GM12878 (cell line): ENCODE results near the gene FBXL12. TPM values are rescaled to one million over a fixed set of nuclear protein-coding genes. Genes with fewer than 3 reads are reported as not detected.
"Not testable (repeated sequence)": the region's sequence is repeated elsewhere in the genome, so short reads cannot be mapped to it uniquely, and the experiment has no call there.

ENCODE experiments used
- ATAC-seq: fragments of 200-7000 bp; cut with Tn5 transposase; 3 replicates; pipeline ENCODE4 v1.9.1; 2020; ENCODE audit warnings: mild to moderate bottlenecking, moderate library complexity
- BruUV-seq: library from RNA; stranded (reverse); fragments of 400-500 nt; replicated peaks from 2 replicates; lab custom pipeline; 2021; lab: Mats Ljungman, UMichigan
- CTCF ChIA-PET: fragments of 300-600 bp; sonication (Branson Sonifier 250); formaldehyde crosslinking; extraction: SDS; loops from one replicate; lab custom pipeline; 2021; ENCODE audit warnings: inconsistent platforms; lab: Yijun Ruan, JAX
- POLR2A ChIA-PET: fragments of 350-600 bp; formaldehyde crosslinking; extraction: SDS; loops from one replicate; lab custom pipeline; 2021; ENCODE audit warnings: inconsistent platforms; lab: Charles Lee
- RAD21 ChIA-PET: fragments of 300-600 bp; sonication (Branson Sonifier 250); formaldehyde crosslinking; loops from one replicate; lab custom pipeline; 2023; ENCODE audit warnings: antibody characterized with exemption; ENCODE audit not compliant: unreplicated experiment; lab: Charles Lee
- SMC1A ChIA-PET: fragments of 300-600 bp; sonication (Branson Sonifier 250); formaldehyde crosslinking; loops from one replicate; lab custom pipeline; 2023; ENCODE audit not compliant: unreplicated experiment, uncharacterized antibody; lab: Charles Lee
- DNase-seq: peaks from one replicate; pipeline ENCODE4 v3.0.0-alpha.2; 2011; ENCODE audit warnings: low read depth, low spot score
- FAIRE-seq: peaks from 3 replicates; lab custom pipeline; 2011; peaks lifted over from hg19 to GRCh38; lab: Jason Lieb, UNC
- H2AFZ ChIP-seq: 2 replicates; pipeline ENCODE4 v1.6.0; 2011; ENCODE audit warnings: low read depth, low read length, control low read depth; ENCODE audit not compliant: control insufficient read depth
- H3K27ac ChIP-seq: 2 replicates; pipeline ENCODE4 v1.5.1; 2011; ENCODE audit warnings: control low read depth; ENCODE audit not compliant: control insufficient read depth, insufficient read depth
- H3K27me3 ChIP-seq, 2 experiments: replicated peaks in 1 of 2; 2 replicates each; pipeline versions ENCODE4 v1.6.0 to v1.6.1; 2011; ENCODE audit warnings: low read length in 1 of 2; ENCODE audit not compliant: control insufficient read depth in 2 of 2, insufficient read depth in 2 of 2
- H3K36me3 ChIP-seq, 2 experiments: 2 replicates each; pipeline ENCODE4 v1.5.1; 2011; ENCODE audit warnings: low read length in 1 of 2; ENCODE audit not compliant: control insufficient read depth in 2 of 2, insufficient read depth in 2 of 2
- H3K4me1 ChIP-seq: 2 replicates; pipeline ENCODE4 v1.6.1; 2011; ENCODE audit warnings: mild to moderate bottlenecking, low read length, moderate library complexity, mixed read lengths; ENCODE audit not compliant: control insufficient read depth, insufficient read depth
- H3K4me2 ChIP-seq: 2 replicates; pipeline ENCODE4 v1.6.0; 2011; ENCODE audit warnings: control low read depth; ENCODE audit not compliant: control insufficient read depth, insufficient read depth
- H3K4me3 ChIP-seq: fragments of 200-600 bp; sonication (generic); 2 replicates; pipeline ENCODE4 v1.5.1; 2016
- H3K79me2 ChIP-seq: 2 replicates; pipeline ENCODE4 v1.6.0; 2011; ENCODE audit warnings: low read length; ENCODE audit not compliant: control insufficient read depth, insufficient read depth
- H3K9ac ChIP-seq: 2 replicates; pipeline ENCODE4 v1.8.0; 2011; ENCODE audit warnings: low read length, control low read depth, mixed read lengths; ENCODE audit not compliant: control insufficient read depth, insufficient read depth
- H3K9me3 ChIP-seq: replicated peaks from 3 replicates; pipeline ENCODE4 v1.5.1; 2011; ENCODE audit warnings: mild to moderate bottlenecking, low read length; ENCODE audit not compliant: control insufficient read depth, insufficient read depth
- H4K20me1 ChIP-seq: 2 replicates; pipeline ENCODE4 v1.6.0; 2011; ENCODE audit not compliant: control insufficient read depth, insufficient read depth
- BCL3 ChIP-seq: IDR thresholded peaks from 2 replicates; pipeline ENCODE4 v1.6.1; 2011; ENCODE audit warnings: borderline replicate concordance, low read depth, mild to moderate bottlenecking, moderate library complexity, low read length; ENCODE audit not compliant: insufficient read depth, poor library complexity, severe bottlenecking
- HCFC1 ChIP-seq: fragments of 150-350 bp; IDR thresholded peaks from 2 replicates; pipeline ENCODE4 v1.6.1; 2014; ENCODE audit warnings: low read length
- POLR2A ChIP-seq: IDR thresholded peaks from 2 replicates; pipeline ENCODE4 v1.6.1; 2011; ENCODE audit warnings: low read depth, mild to moderate bottlenecking, low read length
- WGBS: methylation state at CpG from one replicate; pipeline ENCODE4 v1.1.6; 2016; ENCODE audit warnings: low lambda C conversion rate; ENCODE audit not compliant: insufficient replicate concordance, insufficient coverage; ENCODE audit errors: missing lambda C conversion rate; 5-methylcytosine and 5-hydroxymethylcytosine counted together
- in situ Hi-C: fragments of 300-500 bp; cut with MboI; formaldehyde crosslinking; loops from 9 replicates; pipeline ENCODE4 v1.14.3; 2018; ENCODE audit warnings: mixed read lengths
- intact Hi-C: fragments of 100-400 bp; cut with micrococcal nuclease; formaldehyde crosslinking; loops from one replicate; pipeline ENCODE4 v1.14.2; 2022; ENCODE audit not compliant: unreplicated experiment
- polyA plus RNA-seq, 11 experiments: library from polyadenylated mRNA; depleted of rRNA in 4 of 11; unstranded in 6 of 11; stranded (reverse) in 5 of 11; fragments of >200 nt; fragmentation: Nextera tagmentation in 4 of 11; fragmentation: Illumina TruSeq in 1 of 11; extraction: Ambion mirVana in 4 of 11; extraction: Trizol in 1 of 11; gene quantifications; 1 replicate in 1 of 11; 2 replicates in 10 of 11; pipeline versions ENCODE4 v1.2.1 to v1.2.3, GENCODE V29; 2011 to 2016; ENCODE audit warnings: inconsistent platforms in 2 of 11, missing spikeins in 2 of 11, low read depth in 1 of 11
- total RNA-seq, 4 experiments: library from RNA; depleted of rRNA in 3 of 4; stranded (reverse); fragments of >200 nt in 3 of 4; fragmentation: Illumina TruSeq in 1 of 4; extraction: Trizol in 1 of 4; gene quantifications; 2 replicates each; pipeline versions ENCODE4 v1.2.1 to v1.2.3, GENCODE V29; 2013 to 2021
- TF ChIP-seq, protein P1 (sequence below), 3 experiments: IDR thresholded peaks in 2 of 3; conservative IDR thresholded peaks in 1 of 3; 2 replicates each; pipeline ENCODE4 v1.5.1; 2011; ENCODE audit warnings: low read depth in 3 of 3, low read length in 3 of 3, mild to moderate bottlenecking in 3 of 3, control low read depth in 2 of 3, moderate library complexity in 2 of 3, inconsistent platforms in 1 of 3, mixed read lengths in 1 of 3; ENCODE audit not compliant: control insufficient read depth in 2 of 3, insufficient read depth in 1 of 3; ENCODE audit errors: extremely low read depth in 1 of 3

FBXL12 gene
- total and polyA plus RNA-seq, 10 of the 15 experiments (the other 5 are each of a cell fraction or from before 2014, with no cell fraction given), result 1.4 to 40.0 (median 23.2) TPM

DNA sequence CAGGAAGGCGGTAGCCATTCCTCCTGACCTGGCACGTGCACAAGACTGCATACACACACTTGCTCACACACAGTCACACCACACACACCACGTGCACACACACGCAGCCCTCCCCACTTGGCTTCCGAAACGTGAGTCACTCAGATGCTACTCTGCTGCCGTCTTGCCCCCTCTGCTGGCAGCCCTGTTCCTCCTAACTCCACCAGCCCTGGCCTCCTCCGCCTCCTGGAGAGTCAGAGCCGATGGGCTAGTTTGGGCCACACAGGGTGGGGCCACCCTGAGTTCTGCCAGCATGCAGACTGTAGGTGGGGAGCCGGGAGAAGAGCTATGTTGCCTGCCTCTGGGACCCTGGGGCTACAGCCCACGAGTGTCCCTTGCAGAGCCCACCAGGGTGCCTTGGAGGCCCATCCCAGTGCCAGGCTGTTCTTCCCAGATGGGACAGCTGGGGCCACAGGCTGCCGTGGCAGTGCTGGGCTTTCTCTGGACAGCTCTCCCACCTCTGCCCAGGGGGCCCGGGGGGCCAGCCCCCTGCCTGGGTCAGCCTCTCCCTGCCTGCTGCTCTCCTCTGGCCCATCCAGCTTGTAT is 28.3 kb upstream of the FBXL12 start:
- H3K4me1 ChIP-seq, result no peaks in the 10 kb centered on the region
- CTCF ChIA-PET, result interaction anchor here (0.8 kb wide), 1 partner anchor 10 kb away, joined by 3 read pairs; no protein-coding TSS in a partner anchor
- intact Hi-C loops (no loop called here), in situ Hi-C loops (no loop called here)
- no peaks in the 10 kb centered on the region; the same call in 2 of the 3 replicates for H3K9me3 ChIP-seq
- no peaks in the 10 kb centered on the region for H3K27me3 ChIP-seq
- no peak overlapping the region for H3K27ac ChIP-seq
- SMC1A ChIA-PET, result no interaction called here
- no TSS peak for BruUV-seq
- H3K4me2 ChIP-seq, result no peak overlapping the region
- DNase-seq (no peak), ATAC-seq (peak; percentile 45; the same call in 1 of the 3 replicates)
- 54% methylated on average over 13 of the region's 13 CpGs for WGBS
- no peaks in the 10 kb centered on the region for H4K20me1 ChIP-seq
- no peak overlapping the region for H2AFZ ChIP-seq
- no peaks in the 10 kb centered on the region for H3K79me2 ChIP-seq
- RAD21 ChIA-PET, result no interaction called here
- TF ChIP-seq, protein P1, sequence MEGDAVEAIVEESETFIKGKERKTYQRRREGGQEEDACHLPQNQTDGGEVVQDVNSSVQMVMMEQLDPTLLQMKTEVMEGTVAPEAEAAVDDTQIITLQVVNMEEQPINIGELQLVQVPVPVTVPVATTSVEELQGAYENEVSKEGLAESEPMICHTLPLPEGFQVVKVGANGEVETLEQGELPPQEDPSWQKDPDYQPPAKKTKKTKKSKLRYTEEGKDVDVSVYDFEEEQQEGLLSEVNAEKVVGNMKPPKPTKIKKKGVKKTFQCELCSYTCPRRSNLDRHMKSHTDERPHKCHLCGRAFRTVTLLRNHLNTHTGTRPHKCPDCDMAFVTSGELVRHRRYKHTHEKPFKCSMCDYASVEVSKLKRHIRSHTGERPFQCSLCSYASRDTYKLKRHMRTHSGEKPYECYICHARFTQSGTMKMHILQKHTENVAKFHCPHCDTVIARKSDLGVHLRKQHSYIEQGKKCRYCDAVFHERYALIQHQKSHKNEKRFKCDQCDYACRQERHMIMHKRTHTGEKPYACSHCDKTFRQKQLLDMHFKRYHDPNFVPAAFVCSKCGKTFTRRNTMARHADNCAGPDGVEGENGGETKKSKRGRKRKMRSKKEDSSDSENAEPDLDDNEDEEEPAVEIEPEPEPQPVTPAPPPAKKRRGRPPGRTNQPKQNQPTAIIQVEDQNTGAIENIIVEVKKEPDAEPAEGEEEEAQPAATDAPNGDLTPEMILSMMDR (IDR thresholded peaks at IDR 0.05 in 2 of 3, conservative IDR thresholded peaks at IDR 0.05 in 1 of 3; ENCODE audit: control insufficient read depth in 2 of 3, extremely low read depth in 1 of 3, insufficient read depth in 1 of 3, low read depth in 3 of 3, low read length in 3 of 3), result peak; percentile 9 to 31 (median 25); a peak in 2 of 6 replicates
- peak; percentile 77 for TF ChIP-seq BCL3
- peak; percentile 18; the same call in 1 of the 2 replicates for TF ChIP-seq POLR2A
- no peak for TF ChIP-seq HCFC1
- TF ChIP-seq, all 136 proteins: peak for 3
- Histone ChIP-seq H3K4me3 (no peak overlapping the region), H3K36me3 (peaks cover 16 to 22% of the 10 kb centered on the region in 2 experiments; a peak in 3 of 4 replicates), H3K9ac (no peak overlapping the region)
- FAIRE-seq, result no peak
- POLR2A ChIA-PET, result no interaction called here

DNA sequence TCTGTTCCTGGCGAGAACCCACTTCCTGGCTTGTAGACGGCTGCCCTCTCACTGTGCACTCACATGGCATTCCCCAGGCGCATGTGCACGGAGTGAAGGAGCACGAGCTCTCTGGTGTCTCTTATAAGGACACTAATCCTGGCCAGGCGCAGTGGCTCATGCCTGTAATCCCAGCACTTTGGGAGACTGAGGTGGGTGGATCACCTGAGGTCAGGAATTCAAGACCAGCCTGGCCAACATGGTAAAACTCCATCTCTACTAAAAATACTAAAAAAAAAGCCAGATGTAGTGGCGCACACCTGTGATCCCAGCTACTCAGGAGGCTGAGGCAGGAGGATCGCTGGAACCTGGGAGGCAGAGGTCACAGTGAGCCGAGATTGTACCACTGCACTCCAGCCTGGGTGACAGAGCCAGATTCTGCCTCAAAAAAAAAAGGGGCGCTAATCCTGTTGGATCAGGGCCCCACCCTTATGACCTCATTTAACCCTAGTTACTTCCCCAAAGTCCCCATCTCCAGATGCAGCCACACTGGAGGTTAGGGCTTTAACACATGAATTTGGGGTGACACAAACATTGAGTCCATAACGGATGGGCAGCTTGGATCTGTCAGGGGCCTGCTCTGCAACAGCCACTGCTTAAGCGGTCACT is 24.9 kb upstream of the FBXL12 start:
- BruUV-seq, H3K4me3 ChIP-seq, H3K27me3 ChIP-seq, H3K27ac ChIP-seq, ATAC-seq, RAD21 ChIA-PET, H3K9ac ChIP-seq, SMC1A ChIA-PET, in situ Hi-C loops, intact Hi-C loops, H3K9me3 ChIP-seq, DNase-seq, H3K79me2 ChIP-seq, H2AFZ ChIP-seq, FAIRE-seq, H4K20me1 ChIP-seq, CTCF ChIA-PET, POLR2A ChIA-PET, H3K4me1 ChIP-seq, H3K4me2 ChIP-seq: not testable (repeated sequence)
- WGBS, result 94% methylated on average over 12 of the region's 12 CpGs
- H3K36me3 ChIP-seq, result peaks cover 27 to 31% of the 10 kb centered on the region in 2 experiments; a peak in 3 of 4 replicates
